Measurements from ENCODE around the gene NUDCD3.
"Not testable (repeated sequence)": the region's sequence is repeated elsewhere in the genome, so short reads cannot be mapped to it uniquely, and the experiment has no call there.

NUDCD3 gene

DNA sequence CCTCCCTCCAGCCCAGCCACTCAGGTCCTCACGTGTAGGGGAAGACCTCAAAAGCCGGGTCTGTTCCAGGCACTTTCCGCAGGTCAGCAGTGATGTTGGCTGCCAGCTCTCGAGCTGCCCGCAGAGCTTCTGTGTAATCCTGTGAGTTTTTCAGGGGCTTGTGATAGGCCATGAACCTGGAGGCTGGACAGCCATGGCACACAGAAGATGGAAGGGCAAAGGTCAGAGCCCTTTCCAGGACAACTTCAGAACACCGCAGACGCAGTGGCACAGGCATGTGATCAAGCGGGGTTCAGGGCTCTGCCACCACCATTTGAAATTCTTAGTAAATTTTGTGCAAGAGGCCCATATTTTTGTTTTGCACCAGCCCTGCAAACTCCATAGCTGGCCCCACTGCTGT lies 26.7 kb upstream of the NUDCD3 start:
- no peak for DNase-seq

DNA sequence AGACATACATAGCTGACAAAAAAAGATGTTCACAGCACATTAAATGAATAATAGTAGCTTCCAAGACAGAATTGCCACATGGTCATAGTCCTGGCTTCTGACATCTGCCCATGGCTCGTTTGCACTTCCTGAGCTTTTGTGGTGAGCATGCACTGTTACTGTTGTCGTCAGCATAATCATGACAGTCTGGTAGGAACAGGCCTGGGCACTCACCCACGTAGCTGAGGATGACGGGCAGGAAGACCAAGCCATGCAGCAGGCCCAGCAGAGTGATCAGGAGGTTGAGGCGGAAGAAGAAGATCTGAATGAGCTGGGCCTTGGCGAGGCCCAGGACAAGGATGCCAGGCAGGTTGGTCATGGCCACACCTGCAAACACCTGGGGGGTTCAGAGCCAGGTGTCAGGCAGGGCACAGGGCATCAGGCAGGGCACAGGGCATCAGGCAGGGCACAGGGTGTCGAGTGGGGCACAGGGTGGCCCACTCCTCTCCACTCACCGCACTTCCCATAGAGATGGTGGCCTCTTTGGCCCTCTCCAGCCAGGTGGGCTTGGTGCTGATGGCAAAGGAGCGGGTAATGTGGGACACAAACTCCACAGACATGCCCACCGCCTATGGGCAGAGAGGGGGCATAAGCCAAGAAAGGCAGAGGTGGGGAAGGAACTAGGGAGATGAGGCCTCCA lies 25.3 kb upstream of the NUDCD3 start:
- DNase-seq = no peak

DNA sequence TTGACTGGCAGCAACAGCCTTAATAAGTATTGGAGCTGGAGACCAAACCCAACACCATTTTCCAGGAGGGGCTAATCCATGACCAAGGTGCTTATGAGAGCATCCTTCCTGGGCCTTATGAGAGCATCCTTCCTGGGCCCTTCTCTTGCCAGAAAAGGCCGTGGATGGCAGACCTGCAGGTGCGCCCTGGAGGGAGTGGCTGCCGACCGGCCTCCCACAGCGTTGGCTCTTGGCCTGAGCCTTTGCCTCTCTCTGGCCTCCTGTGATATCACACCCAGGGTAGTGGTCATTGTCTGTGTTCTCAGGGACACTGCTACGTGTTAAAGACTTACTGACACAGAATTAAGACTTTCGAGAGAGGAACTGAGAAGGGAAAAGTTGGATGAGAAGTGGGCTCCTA lies 22.3 kb upstream of the NUDCD3 start:
- DNase-seq = no peak

DNA sequence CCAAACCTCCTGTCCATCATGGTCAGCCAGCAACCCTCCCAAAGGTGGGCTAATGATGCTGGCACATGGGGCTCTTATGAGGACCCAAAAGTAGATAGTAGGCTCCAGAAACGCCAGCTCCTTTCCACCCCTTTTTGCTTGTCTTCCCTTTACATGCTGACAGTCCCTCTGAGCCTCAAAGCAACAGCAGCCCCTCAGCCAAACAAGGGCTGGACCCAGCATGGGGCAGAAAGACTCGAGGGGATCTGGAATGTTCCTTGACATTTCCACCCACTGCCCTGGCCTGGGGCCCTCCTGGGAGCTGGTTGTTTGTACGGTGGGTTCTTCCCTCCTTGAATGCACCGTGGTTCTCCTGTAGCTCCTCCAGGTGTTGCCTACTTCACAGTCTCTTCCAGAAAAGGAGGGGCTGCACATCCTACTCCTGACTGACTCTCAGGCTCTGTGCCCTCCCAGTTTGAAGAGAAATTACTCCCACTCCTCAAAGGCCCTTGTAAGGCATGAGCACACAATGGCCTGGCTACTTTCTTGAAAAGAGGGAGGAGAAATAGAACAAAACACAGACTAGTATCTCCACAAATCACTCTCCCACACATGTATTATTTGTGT lies 21.5 kb upstream of the NUDCD3 start:
- no peak for DNase-seq

DNA sequence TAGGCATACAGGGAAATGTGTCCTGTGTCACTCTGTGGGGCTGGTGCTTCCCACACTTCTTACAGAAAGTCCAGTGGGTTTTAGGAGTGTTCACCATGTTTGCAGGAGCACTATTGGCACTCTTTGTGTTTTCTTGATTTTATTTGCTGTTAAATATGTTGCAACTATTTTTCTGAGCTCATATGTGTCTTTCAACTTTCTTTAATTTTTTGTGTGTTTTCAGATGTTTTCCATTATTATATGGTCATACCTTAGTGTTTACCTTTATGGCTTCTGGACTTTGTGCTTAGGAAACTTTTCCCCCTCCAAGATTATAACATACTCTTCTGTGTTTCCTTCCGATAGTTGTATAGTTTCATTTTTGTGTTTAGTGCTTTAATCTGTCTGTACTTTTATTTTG lies 20.8 kb upstream of the NUDCD3 start:
- no peak for DNase-seq

DNA sequence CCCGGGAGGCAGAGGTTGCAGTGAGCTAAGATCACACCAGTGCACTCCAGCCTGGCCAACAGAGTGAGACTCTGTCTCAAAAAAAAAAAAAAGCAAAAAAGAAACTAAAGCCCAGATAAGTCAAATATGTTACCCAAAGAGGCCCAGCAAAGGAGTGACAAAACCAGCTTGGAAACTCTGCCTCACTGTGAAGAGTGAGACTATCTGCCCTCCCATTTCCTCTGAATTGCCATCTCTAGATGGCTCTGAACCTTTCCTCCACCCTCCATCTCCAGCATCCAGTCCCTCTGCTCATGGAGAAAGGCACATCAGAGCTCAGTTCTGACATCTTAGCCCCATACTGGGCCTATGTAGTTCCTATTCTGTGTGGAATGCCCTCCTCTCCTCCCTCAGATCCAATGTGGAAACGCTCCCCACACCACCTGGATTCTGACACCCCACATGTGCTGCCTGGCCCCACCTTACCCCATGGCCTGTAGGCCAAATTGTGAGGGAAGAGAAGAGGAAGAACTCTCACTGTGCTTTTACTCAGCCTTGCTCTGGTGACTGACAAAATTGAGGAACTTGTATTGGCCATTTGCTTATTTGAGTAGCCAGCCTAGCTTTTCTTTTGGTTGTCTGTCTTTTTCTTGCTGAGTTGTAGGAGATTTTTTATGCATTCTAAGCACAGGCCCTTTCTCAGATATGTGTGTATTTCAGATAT lies 18.0 kb upstream of the NUDCD3 start:
- no peak for DNase-seq

DNA sequence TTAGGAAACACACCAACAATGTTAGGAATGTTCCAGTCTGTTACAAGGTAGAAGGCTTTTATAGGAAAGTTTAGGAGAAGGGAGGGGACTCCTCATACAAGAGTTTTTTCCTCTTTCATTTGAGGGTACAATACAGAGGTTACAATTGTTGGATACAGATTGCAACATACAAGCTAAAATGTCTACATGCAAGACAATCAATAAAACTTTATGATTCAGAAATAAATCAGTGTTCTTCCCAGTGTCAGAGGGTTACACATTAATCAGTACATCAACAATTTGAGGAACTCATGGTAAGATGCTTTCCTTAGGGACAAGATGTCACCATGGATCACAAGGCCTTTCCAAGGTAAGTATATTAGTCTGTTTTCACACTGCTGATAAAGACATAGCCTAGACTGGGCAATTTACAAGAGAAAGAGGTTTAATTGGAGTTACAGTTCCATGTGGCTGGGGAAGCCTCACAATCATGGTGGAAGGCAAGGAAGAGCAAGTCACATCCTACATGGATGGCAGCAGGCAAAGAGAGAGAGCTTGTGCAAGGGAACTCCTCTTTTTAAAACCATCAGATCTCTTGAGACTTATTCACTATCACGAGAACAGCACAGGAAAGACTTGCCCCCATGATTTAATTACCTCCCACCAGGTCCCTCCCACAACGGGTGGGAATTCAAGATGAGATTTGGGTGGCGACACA lies 16.3 kb upstream of the NUDCD3 start:
- not testable (repeated sequence) for DNase-seq

DNA sequence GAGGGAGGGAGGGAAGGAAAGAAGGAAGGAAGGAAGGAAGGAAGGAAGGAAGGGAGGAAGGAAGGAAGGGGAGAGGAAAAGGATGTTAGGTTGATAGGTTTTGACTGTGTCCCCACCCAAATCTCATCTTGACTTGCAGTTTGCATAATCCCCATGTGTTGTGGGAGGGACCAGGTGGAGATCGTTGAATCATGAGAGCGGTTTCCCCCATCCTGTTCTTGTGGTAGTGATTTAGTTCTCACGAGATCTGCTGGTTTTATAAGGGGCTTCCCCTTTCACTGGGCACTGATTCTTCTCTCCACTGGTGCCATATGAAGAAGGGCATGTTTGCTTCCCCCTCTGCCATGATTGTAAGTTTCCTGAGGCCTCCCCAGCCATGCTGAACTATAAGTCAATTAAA lies 15.1 kb upstream of the NUDCD3 start:
- DNase-seq = no peak

DNA sequence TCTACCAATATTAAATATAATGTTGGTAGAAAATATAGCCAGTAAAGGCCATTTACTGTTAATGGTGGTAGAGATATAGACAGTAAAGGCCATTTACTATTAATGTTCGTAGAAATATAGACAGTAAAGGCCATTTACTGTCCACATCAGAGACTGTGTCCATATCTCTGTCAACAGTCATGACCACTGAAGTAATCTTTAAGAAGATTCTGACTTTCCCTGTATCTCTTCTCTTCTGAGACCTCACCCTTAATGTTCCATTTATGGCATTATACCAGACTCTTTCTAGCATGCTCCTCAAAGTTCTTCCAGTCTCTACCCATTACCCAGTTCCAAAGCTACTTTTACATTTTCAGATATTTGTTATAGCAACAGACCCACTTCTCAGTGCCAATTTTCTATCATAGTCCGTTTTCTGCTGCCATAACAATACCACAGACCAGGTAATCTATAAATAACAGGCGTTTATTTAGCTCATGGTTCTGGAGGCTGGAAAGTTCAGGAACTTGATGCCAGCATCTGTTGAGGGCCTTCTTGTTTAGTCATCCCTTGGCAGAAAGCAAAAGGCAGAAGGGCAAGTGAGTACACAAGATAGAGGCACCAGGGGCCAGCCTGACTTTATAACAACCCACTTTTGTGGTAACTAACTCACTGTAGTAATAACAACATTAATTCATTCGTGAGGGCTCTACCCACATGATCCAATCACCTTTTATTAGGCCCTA lies 7.9 kb upstream of the NUDCD3 start:
- no peak for DNase-seq

DNA sequence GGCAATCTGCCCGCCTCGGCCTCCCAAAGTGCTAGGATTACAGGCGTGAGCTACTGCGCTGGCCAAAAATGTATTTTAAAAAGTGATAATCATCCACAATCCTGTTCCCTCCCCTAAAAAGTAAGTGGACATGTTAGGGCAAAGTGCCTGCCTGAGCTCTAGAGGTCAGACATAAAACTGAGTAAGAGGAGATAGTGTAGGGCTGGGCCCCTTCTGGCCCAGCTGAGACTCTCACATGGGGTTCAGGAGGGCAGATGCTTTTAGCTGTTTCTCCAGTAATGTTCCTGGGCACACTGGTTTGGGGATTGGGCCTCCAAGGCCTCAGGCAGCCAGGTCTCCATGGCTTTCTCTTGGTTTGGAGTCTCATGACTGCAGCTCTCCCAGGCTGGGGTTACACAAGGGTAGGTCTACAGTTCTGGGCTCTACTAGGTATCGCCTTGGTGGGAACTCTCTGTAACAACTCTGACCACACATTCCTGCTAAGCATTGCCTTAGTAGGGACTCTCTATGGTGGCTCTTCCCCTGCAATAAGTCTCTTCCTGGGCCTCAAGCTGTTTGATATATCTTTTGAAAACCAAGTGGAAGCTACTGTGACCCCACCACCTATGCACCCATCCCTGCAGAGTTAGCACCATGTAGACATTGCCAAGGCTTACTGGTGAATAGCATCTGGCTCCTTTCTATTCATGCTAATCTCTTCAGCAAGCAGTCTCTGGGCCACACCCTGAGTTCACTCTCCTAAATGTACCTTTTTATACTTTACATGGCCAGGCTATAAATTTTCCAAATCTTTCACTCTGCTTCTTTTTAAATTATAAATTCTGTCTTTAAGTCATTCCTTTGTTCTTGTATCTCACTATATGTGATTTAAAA lies 6.9 kb upstream of the NUDCD3 start:
- DNase-seq = no peak

DNA sequence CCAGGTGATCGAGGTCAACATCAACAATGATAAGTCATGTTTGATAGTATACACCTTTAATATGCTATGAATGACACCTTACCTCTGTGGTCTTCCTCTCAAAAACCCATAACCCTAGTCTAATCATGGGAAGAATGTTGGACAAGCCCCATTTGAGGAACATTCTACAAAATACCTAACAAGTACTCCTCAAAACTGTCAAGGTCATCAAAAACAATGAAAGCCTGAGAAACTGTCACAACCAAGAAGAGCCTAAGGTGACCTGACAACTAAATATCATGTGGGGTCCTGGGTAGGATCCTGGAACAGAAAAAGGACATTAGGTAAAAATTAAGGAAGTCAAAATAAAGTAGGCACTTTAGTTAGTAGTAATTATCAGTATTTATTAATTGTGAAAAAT lies 5.9 kb upstream of the NUDCD3 start:
- no peak for DNase-seq

DNA sequence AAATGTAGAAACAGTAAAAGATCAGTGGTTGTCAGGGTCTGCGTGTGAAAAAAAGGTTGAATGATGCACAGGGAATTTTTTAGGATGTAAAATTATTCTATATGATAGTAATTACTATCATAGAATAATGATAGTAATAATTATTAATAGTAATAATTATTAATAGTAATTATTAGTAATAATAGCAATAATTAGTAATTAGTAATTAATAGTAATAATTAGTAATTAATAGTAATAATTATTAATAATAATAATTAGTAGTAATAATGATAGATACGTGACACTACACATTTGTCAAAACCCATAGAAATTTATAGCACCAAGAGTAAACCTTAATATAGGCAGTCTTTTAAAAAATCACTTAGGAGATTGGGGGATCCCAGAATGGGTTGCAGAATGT lies 4.5 kb upstream of the NUDCD3 start:
- DNase-seq = no peak

DNA sequence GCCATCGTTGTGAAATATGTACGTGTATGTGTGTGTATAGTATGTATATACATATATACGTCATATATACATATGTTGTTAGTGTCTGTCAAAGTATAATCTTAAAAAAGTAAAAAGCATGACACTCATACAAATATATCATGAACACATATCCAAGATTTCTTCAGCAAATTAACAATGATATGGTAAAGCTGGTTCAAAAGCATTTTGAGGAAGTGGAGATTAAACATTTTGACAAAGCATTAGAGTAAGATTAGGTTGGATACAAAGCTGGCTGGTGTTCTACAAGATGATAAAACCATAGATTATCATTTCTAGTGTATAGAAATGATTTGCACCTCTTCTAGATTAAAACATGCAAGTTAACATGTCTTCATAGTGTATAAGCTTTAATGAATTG lies 771 bp upstream of the NUDCD3 start:
- no peak for DNase-seq

DNA sequence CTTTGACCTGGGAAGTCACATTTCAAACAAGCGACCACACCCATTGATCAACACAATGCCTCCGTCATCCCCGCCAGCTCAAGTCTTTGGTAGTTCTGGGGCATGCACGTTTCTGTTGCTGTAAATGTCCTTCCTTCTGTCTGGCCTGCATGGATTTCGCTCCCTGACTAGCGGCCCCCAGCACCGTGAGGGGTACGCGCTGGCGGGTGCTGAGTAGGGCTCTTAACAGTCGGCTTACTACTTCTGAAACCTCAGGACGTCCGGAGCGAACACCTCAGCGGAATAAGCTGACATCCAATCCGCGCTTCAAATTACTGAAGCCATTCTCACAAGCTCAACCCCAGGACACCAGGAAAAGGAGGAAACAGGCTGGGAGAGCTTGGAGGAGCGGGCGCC lies 505 bp downstream of the NUDCD3 start:
- no peak for DNase-seq

DNA sequence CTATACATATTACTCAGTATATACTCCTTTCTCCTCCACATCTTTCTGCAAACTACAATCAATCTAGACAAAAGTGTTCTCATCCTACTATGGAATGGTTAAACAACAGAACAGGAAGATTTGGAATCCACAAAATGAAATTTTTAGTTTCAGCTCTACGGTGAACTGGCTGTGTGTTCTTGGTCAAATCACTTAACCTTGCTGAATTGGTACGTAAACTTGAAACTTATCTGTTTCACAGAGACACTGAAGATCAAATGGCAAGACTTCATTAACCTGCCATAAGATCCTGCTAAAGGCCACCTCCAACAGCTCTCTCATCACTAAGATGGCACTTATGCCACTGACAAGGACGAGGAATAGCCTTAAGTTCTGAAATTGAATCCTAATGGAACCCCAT lies 1.5 kb downstream of the NUDCD3 start:
- DNase-seq = no peak

DNA sequence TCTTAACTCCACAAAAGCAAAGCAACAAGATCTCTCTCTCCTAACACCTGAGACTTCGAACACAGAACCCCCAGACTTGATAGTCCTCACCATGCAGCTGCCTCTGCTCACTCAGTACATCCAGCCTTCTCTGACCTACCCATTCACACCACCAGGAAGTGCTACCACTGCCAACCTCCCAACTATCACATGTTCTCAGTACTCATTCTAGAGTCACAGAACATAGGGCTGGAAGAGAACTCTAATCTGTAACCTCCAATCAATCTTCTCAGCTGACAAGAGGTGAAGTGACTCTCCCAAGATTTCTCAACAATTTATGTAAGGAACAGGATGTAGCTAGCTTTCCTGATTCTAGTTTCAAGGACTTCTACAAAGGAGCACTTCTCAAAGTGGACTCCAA lies 3.8 kb downstream of the NUDCD3 start:
- no peak for DNase-seq

DNA sequence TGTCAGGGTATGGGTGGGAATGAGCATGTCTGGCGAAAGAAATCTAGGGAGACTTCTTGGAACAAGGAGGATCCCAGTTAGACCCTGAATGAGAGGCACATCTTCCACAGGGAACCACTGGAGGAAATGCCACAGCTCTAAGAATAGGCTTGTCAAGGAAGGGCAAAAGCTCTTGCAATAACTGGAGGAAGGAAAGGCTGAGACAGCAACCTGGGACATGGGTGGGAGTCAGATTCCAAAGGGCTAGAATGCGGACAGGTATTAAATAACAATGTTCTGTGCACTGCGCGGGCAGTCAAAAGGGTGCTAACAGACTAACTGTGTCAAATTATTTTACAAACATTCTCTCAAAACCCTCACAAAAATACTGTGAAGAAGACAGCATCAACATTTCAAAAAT lies 4.5 kb downstream of the NUDCD3 start:
- no peak for DNase-seq

DNA sequence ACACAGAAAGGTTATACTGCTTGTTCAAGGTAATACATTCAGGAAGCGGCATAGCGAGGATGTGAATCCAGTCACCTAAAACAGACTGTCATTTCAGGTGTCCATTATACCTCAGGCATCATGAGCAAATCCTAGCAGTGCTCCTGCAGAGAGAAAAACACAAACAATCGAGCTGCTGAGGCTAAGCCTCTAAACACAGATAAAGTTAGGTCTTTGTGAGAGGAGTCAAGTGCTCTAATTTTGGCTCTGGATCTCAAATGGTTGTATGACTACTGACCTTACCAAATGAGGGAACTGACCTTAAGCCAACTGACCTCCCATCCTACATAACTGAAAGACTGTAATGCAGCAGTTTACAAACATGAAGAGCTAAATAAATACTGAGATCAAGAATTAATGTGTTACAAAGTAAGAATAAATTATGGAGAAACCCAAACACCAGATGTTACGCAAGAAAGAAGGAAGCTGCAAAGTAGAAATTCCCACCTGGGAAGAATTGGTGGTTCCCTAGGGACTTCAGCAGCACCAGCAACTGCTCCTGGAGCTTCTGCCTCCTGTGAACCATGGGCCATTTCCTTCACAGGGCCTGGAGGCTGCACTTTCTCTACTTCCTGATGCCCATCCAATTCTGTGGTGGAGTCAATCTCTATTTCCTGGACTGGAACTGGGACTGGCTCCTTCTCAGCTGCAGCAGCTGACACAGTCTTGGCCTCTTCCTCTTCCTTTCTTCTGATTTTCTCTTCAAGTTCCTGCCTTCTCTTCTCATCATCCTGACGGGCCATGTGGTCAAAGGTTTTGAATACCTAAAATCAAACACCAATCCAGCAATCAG lies 5.8 kb downstream of the NUDCD3 start:
- DNase-seq = no peak

DNA sequence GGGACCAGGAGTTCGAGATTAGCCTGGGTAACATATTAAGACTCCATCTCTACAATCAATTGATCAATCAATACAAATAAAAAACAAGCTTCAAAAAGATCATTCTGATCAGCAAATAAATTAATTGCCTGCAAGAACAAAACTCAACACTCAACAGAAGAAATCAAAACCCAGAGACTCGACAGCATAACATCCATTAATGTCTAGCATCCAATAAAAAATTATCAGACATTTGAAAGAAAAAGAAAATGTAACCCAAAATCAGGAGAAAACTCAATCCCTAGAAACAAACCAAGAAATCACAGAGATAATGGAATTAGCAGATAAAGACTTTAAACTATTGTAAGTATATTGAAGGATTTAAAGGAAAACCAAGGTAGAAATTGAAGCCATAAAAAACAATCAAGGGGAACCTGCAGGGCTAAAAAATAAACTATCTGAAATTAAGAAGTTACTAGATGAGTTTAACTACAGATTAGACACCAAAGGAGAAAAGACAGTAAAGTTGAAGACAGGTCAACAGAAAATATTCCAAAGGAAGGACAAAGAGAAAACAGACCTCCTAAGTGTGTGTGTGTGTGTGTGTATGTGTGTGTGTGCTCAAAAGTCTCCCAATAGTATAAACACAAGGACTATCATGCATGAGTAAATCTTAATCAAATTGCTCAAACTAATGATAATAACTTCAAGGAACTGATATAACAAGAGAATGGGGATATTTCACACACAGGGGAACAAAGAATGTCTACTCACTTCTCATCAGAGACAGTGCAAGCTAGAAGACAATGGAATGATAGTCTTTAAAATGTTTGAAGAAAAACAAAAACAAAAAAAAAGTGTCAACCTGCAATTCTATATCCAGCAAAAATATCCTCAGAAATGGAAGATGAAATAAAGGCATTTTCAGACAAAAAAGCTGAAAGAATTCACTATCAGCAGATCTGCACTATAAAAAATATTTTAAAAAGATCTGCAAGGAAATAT lies 7.7 kb downstream of the NUDCD3 start:
- no peak for DNase-seq

DNA sequence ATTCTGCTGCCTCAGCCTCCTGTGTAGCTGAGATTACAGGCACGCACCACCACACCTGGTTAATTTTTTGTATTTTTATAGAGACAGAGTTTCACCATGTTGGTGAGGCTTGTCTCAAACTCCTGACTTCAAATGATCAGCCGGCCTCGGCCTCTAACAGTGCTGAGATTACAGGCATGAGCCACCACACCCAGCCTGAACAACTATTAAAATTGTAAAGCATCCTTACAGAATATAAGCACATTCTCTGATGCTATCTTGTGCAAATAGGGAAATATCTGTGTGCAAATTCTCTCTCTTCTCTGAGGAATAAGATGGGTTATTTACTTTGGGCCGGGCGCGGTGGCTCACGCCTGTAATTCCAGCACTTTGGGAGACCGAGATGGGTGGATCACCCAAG lies 12.5 kb downstream of the NUDCD3 start:
- DNase-seq = no peak
